K562 (cell line): ENCODE data around the gene CBX1. TPM values are rescaled to one million over a fixed set of nuclear protein-coding genes. Genes with fewer than 3 reads are reported as not detected.

Experiments used
- BHLHE40 ChIP-seq: IDR thresholded peaks from 2 replicates; pipeline ENCODE4 v1.6.1; 2011; ENCODE audit warnings: low read length, improper control_type of control experiment
- CBX1 ChIP-seq: sonication (generic); IDR thresholded peaks from 2 replicates; pipeline ENCODE4 v1.6.1; 2016; ENCODE audit warnings: antibody characterized with exemption, low read depth, mild to moderate bottlenecking
- CHD4 ChIP-seq: fragments of 200-600 bp; sonication (generic); IDR thresholded peaks from 3 replicates; pipeline ENCODE4 v1.6.1; 2012; ENCODE audit warnings: low read depth, mild to moderate bottlenecking, mixed read lengths, low read length, inconsistent platforms; ENCODE audit not compliant: insufficient read depth, insufficient replicate concordance, poor library complexity, severe bottlenecking
- FUS ChIP-seq: fragments of 200-400 bp; formaldehyde crosslinking; optimal IDR thresholded peaks from 2 replicates; pipeline ENCODE3; 2017; ENCODE audit warnings: low read depth, low read length
- HLTF ChIP-seq: fragments of 450-650 bp; IDR thresholded peaks from 2 replicates; pipeline ENCODE4 v1.6.1; 2016
- KHSRP ChIP-seq: fragments of 450-650 bp; IDR thresholded peaks from 2 replicates; pipeline ENCODE4 v1.6.1; 2017
- MEF2A ChIP-seq: IDR thresholded peaks from 2 replicates; pipeline ENCODE4 v1.6.1; 2011; ENCODE audit warnings: low read depth, mild to moderate bottlenecking, low read length, moderate library complexity; ENCODE audit not compliant: control insufficient read depth
- MEF2D ChIP-seq: conservative IDR thresholded peaks from 2 replicates; pipeline ENCODE4 v1.6.1; 2016; ENCODE audit warnings: low read depth, missing genetic modification characterization, missing compliant biosample characterization
- MLX ChIP-seq, 2 experiments: fragments of 450-650 bp in 1 of 2; sonication (generic) in 1 of 2; formaldehyde crosslinking; conservative IDR thresholded peaks; 2 replicates each; pipeline versions ENCODE4 v1.4.0 to v1.8.1; 2020 to 2022; ENCODE audit warnings: mild to moderate bottlenecking in 1 of 2, missing genetic modification reagents in 1 of 2
- NR2F6 ChIP-seq: fragments of 450-650 bp; formaldehyde crosslinking; IDR thresholded peaks from 2 replicates; pipeline ENCODE4 v1.4.0; 2020; ENCODE audit warnings: mild to moderate bottlenecking
- NR3C1 ChIP-seq: sonication (generic); formaldehyde crosslinking; IDR thresholded peaks from 2 replicates; pipeline ENCODE4 v1.8.1; 2022; ENCODE audit warnings: missing genetic modification reagents
- PTTG1 ChIP-seq: fragments of 450-650 bp; IDR thresholded peaks from 2 replicates; pipeline ENCODE4 v1.6.1; 2016; ENCODE audit warnings: low read depth, mild to moderate bottlenecking, missing genetic modification characterization, missing compliant biosample characterization
- RUNX1 ChIP-seq: sonication (generic); IDR thresholded peaks from 2 replicates; pipeline ENCODE4 v1.6.1; 2016; ENCODE audit warnings: antibody characterized with exemption, low read depth
- TAF9B ChIP-seq: fragments of 450-650 bp; IDR thresholded peaks from 2 replicates; pipeline ENCODE4 v1.6.1; 2018; ENCODE audit warnings: mild to moderate bottlenecking; ENCODE audit not compliant: partially characterized antibody
- TCFL5 ChIP-seq: fragments of 250-450 bp; sonication (Bioruptor Pico); conservative IDR thresholded peaks from 2 replicates; pipeline ENCODE4 v1.6.1; 2021; ENCODE audit warnings: mild to moderate bottlenecking, moderate library complexity, matching md5 sums
- TSC22D4 ChIP-seq: fragments of 450-650 bp; IDR thresholded peaks from 2 replicates; pipeline ENCODE4 v1.6.1; 2016; ENCODE audit warnings: missing genetic modification characterization, missing biosample characterization, control low read depth
- ZBED1 ChIP-seq: IDR thresholded peaks from 2 replicates; pipeline ENCODE4 v1.6.1; 2014
- ZC3H8 ChIP-seq: fragments of 450-650 bp; IDR thresholded peaks from 2 replicates; pipeline ENCODE4 v1.6.1; 2017
- ZNF146 ChIP-seq: IDR thresholded peaks from one replicate; pipeline ENCODE4 v1.6.1; 2018; ENCODE audit warnings: missing compliant biosample characterization; ENCODE audit not compliant: unreplicated experiment
- ZNF398 ChIP-seq: fragments of 250-450 bp; sonication (Bioruptor Pico); IDR thresholded peaks from 2 replicates; pipeline ENCODE4 v1.8.0; 2021; ENCODE audit warnings: moderate library complexity, mild to moderate bottlenecking, inconsistent platforms
- ZNF696 ChIP-seq: fragments of 250-450 bp; sonication (Bioruptor Pico); conservative IDR thresholded peaks from 2 replicates; pipeline ENCODE4 v1.4.0; 2020; ENCODE audit warnings: mild to moderate bottlenecking, moderate library complexity
- polyA plus RNA-seq, 8 experiments: library from polyadenylated mRNA; depleted of rRNA in 4 of 8; stranded (reverse) in 5 of 8; unstranded in 3 of 8; fragments of >200 nt; fragmentation: Nextera tagmentation in 2 of 8; fragmentation: Illumina TruSeq in 1 of 8; extraction: Ambion mirVana in 2 of 8; extraction: Trizol in 1 of 8; gene quantifications; 2 replicates each; pipeline versions ENCODE4 v1.2.1 to v1.2.3, GENCODE V29; 2011 to 2014; ENCODE audit warnings: inconsistent platforms in 1 of 8, missing spikeins in 1 of 8
- total RNA-seq, 7 experiments: library from RNA; depleted of rRNA in 6 of 7; stranded (reverse); fragments of >200 nt in 6 of 7; fragmentation: Illumina TruSeq in 2 of 7; extraction: Trizol in 2 of 7; gene quantifications; 2 replicates each; pipeline versions ENCODE4 v1.2.1 to v1.2.3, GENCODE V29; 2011 to 2021; ENCODE audit warnings: low replicate concordance in 1 of 7
- TF ChIP-seq, protein P1 (sequence below): sonication (generic); formaldehyde crosslinking; IDR thresholded peaks from 2 replicates; pipeline ENCODE4 v1.8.0; 2023; ENCODE audit warnings: missing genetic modification reagents, mild to moderate bottlenecking, borderline replicate concordance

Gene CBX1
- total and polyA plus RNA-seq, 9 of the 15 experiments (the other 6 are each of a cell fraction or from before 2014, with no cell fraction given): 10.6 to 95.7 (median 52.7) TPM

DNA sequence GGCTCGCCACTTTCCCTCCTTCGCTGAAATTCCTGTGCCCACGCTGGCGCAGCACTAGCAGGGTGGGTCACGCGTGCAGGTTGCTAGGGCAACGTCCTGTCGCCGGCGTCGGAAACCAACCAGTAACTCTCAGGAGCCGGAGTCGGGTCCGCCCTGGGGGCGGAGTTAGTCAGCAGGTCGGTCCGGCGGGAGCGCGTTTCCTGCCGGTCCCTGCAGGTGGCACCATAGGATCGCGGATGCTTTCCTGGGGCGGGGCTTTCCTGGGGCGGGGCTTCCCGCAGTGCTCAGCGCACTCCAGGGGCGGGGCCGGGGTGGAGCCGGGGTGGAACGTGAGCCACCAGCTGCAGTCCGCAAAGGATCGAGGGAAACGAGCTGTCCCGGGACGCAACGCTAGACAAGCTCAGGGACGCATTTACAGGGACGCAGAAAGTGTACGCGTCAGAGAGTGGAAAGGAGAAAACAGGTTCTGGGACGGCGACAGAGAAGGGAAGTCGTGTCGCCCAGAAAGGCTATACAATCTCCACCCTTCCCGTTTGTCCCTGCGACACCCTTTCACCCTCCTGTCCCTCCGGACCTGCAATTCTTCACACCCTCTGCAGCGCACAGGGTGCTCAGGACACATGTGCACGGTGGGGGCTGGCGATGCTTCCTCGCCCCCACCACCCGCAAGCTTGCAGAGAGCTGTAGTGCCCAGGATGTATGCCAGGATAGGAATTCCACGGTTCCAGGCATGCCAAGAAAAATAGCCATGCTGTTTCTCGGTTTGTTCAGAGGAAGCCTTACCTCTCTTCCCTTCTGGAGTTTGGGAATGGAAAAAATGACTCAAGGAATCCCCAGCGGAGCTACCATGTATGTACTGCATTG is 76.0 kb downstream of the CBX1 start (continued):
- TF ChIP-seq ZNF146 (no peak), NR3C1 (CRISPR knock-in tag) (no peak), CBX1 (no peak), RUNX1 (no peak), MEF2A (no peak), KHSRP (no peak), TSC22D4 (tag) (no peak), MLX (CRISPR knock-in tag; conservative IDR thresholded peaks at IDR 0.05) (no peak), TAF9B (no peak), CHD4 (no peak), BHLHE40 (peak; percentile 95), FUS (no peak), NR2F6 (CRISPR knock-in tag) (no peak), TCFL5 (no peak), ZNF696 (no peak), HLTF (no peak), ZC3H8 (no peak), MEF2D (no peak), PTTG1 (tag) (no peak), ZNF398 (CRISPR knock-in tag) (no peak), ZBED1 (peak; percentile 30; the same call in 1 of the 2 replicates)
- TF ChIP-seq, protein P1, sequence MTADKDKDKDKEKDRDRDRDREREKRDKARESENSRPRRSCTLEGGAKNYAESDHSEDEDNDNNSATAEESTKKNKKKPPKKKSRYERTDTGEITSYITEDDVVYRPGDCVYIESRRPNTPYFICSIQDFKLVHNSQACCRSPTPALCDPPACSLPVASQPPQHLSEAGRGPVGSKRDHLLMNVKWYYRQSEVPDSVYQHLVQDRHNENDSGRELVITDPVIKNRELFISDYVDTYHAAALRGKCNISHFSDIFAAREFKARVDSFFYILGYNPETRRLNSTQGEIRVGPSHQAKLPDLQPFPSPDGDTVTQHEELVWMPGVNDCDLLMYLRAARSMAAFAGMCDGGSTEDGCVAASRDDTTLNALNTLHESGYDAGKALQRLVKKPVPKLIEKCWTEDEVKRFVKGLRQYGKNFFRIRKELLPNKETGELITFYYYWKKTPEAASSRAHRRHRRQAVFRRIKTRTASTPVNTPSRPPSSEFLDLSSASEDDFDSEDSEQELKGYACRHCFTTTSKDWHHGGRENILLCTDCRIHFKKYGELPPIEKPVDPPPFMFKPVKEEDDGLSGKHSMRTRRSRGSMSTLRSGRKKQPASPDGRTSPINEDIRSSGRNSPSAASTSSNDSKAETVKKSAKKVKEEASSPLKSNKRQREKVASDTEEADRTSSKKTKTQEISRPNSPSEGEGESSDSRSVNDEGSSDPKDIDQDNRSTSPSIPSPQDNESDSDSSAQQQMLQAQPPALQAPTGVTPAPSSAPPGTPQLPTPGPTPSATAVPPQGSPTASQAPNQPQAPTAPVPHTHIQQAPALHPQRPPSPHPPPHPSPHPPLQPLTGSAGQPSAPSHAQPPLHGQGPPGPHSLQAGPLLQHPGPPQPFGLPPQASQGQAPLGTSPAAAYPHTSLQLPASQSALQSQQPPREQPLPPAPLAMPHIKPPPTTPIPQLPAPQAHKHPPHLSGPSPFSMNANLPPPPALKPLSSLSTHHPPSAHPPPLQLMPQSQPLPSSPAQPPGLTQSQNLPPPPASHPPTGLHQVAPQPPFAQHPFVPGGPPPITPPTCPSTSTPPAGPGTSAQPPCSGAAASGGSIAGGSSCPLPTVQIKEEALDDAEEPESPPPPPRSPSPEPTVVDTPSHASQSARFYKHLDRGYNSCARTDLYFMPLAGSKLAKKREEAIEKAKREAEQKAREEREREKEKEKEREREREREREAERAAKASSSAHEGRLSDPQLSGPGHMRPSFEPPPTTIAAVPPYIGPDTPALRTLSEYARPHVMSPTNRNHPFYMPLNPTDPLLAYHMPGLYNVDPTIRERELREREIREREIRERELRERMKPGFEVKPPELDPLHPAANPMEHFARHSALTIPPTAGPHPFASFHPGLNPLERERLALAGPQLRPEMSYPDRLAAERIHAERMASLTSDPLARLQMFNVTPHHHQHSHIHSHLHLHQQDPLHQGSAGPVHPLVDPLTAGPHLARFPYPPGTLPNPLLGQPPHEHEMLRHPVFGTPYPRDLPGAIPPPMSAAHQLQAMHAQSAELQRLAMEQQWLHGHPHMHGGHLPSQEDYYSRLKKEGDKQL (CRISPR knock-in tag): no peak
